ENCODE data around the gene FGR. TPM values are rescaled to one million over a fixed set of nuclear protein-coding genes. Genes with fewer than 3 reads are reported as not detected.

Gene FGR
- total and polyA plus RNA-seq, 2 of the 13 experiments (the other 11 are each of a cell fraction or from before 2014, with no cell fraction given): not detected

- TF ChIP-seq HMGXB3 (CRISPR knock-in tag; IDR thresholded peaks at IDR 0.05; ENCODE audit: borderline replicate concordance): peak; percentile 59; the same call in 1 of the 2 replicates
- peak; percentile 85 for TF ChIP-seq IRF2 (CRISPR knock-in tag; IDR thresholded peaks at IDR 0.05)
- TF ChIP-seq SNAPC2 (CRISPR knock-in tag; IDR thresholded peaks at IDR 0.05): no peak
- TF ChIP-seq ATF4 (CRISPR knock-in tag; IDR thresholded peaks at IDR 0.05): no peak
- 0 out of 2 replicates have a peak, but pooled peaks have one; percentile 85 for TF ChIP-seq MED13 (CRISPR knock-in tag; IDR thresholded peaks at IDR 0.05)
- TF ChIP-seq MTF1 (CRISPR knock-in tag; IDR thresholded peaks at IDR 0.05): no peak
- TF ChIP-seq NR2C2 (CRISPR knock-in tag; IDR thresholded peaks at IDR 0.05; ENCODE audit: borderline replicate concordance): peak; percentile 78; the same call in 1 of the 2 replicates
- TF ChIP-seq GATA4 (IDR thresholded peaks at IDR 0.05; ENCODE audit: borderline replicate concordance, low read depth): 0 out of 2 replicates have a peak, but pooled peaks have one; percentile 17
- TF ChIP-seq ZNF234 (CRISPR knock-in tag; conservative IDR thresholded peaks at IDR 0.05): no peak
- no peak for TF ChIP-seq ATF7-NPFF (CRISPR knock-in tag; IDR thresholded peaks at IDR 0.05; ENCODE audit: low read depth)
- no peak for TF ChIP-seq BRCA1 (CRISPR knock-in tag; IDR thresholded peaks at IDR 0.05)
- peak; percentile 77 for TF ChIP-seq ZFX (CRISPR knock-in tag; IDR thresholded peaks at IDR 0.05; ENCODE audit: low read depth)
- TF ChIP-seq MIER2 (CRISPR knock-in tag; IDR thresholded peaks at IDR 0.05): peak; percentile 72
- no peak for TF ChIP-seq ZNF354B (CRISPR knock-in tag; IDR thresholded peaks at IDR 0.05)
- 0 out of 2 replicates have a peak, but pooled peaks have one; percentile 39 for TF ChIP-seq MYPOP (CRISPR knock-in tag; IDR thresholded peaks at IDR 0.05)
- TF ChIP-seq ELF1 (CRISPR knock-in tag; IDR thresholded peaks at IDR 0.05): peak; percentile 71; the same call in 1 of the 2 replicates
- no peak for TF ChIP-seq DMTF1 (CRISPR knock-in tag; IDR thresholded peaks at IDR 0.05)
- no peak for TF ChIP-seq SP140L (CRISPR knock-in tag; IDR thresholded peaks at IDR 0.05; ENCODE audit: borderline replicate concordance)
- 0 out of 2 replicates have a peak, but pooled peaks have one; percentile 7 for TF ChIP-seq ZMAT3 (CRISPR knock-in tag; conservative IDR thresholded peaks at IDR 0.05)
Measured at GRCh38 chr1:27563591-27564471, 71.2 kb downstream of the FGR start (continued).
